Suprapubic skin (tissue), 3 donors: Measurements from ENCODE around the gene AVP.

Source experiments
- CTCF ChIP-seq, 2 donors: fragments of 200-600 bp in 1 of 2; fragments of 450-650 bp in 1 of 2; sonication (generic) in 1 of 2; IDR thresholded peaks; one replicate each; pipeline ENCODE4 v1.5.1; 2016 to 2019; ENCODE audit warnings: antibody characterized with exemption in 2 of 2, mild to moderate bottlenecking in 1 of 2, moderate library complexity in 1 of 2
- POLR2A ChIP-seq, 2 donors: fragments of 450-650 bp; IDR thresholded peaks; one replicate each; pipeline ENCODE4 v1.6.1; 2017; ENCODE audit warnings: antibody characterized with exemption in 2 of 2, mild to moderate bottlenecking in 2 of 2, moderate library complexity in 2 of 2

- TF ChIP-seq POLR2A (IDR thresholded peaks at IDR 0.05) (no peak), CTCF (IDR thresholded peaks at IDR 0.05) (no peak)
Measured at GRCh38 chr20:3088031-3088430, 3.5 kb upstream of the AVP start.
